Umbilical cord (tissue), 2 donors: ENCODE data around the gene CBLN3. TPM values are rescaled to one million over a fixed set of nuclear protein-coding genes. Genes with fewer than 3 reads are reported as not detected.

Experiments
- DNase-seq: peaks from one replicate; pipeline ENCODE4 v3.0.0-alpha.2; 2015; ENCODE audit warnings: low spot score
- total RNA-seq: library from RNA; depleted of rRNA; stranded (reverse); fragments of >200 nt; gene quantifications from one replicate; pipeline ENCODE4 v1.2.3, GENCODE V29; 2014; ENCODE audit warnings: low replicate concordance; ENCODE audit not compliant: insufficient read depth

CBLN3 gene
- total RNA-seq, 1 donor from 2014 or later: 4.1 TPM

GRCh38 chr14:24426150-24426911 is 3.1 kb downstream of the CBLN3 start:
- DNase-seq: no peak

DNA sequence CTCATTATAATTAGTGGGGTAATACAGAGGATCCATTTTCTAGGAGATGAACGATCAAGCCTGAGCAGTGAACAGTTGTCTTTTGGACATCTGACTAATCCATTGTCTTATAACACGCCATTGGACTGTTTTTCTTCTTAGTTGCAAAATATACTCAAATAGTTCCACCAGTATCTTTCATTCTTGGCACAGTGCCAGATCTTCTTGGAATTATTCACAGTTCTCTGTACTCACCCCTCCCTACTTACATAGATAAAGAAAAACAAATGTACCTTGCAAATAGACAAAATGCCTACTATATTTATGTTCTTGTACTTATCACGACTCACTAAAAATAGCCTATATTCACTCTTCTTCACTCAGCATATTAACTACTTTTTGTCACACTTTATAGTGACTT is 3.8 kb downstream of the CBLN3 start:
- peak; percentile 80 for DNase-seq

GRCh38 chr14:24422694-24423601 is 6.5 kb downstream of the CBLN3 start:
- DNase-seq: no peak

- DNase-seq: no peak
Measured at GRCh38 chr14:24422261-24422660, 7.2 kb downstream of the CBLN3 start.

DNA sequence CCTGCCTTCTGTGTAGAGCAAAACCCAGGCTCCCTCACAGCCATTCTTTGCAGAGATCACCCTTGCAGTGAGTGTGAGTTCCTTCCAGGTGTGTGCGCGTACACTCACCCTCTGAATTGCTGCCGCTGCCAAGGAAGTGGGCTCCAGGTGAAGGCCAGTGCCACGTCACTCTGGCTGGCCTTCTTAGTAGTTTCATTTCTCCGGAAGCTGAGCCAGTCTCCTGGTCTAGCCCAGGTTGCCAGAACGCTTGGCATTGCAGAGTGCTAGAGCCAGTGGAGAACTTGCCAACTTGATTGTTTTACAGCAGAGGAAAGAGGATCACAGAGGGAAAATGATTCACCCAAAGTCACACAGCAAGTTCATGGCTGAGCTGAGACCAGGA is 11.0 kb downstream of the CBLN3 start:
- DNase-seq: no peak

- DNase-seq: no peak
Measured at GRCh38 chr14:24417832-24418491, 11.5 kb downstream of the CBLN3 start.

DNA sequence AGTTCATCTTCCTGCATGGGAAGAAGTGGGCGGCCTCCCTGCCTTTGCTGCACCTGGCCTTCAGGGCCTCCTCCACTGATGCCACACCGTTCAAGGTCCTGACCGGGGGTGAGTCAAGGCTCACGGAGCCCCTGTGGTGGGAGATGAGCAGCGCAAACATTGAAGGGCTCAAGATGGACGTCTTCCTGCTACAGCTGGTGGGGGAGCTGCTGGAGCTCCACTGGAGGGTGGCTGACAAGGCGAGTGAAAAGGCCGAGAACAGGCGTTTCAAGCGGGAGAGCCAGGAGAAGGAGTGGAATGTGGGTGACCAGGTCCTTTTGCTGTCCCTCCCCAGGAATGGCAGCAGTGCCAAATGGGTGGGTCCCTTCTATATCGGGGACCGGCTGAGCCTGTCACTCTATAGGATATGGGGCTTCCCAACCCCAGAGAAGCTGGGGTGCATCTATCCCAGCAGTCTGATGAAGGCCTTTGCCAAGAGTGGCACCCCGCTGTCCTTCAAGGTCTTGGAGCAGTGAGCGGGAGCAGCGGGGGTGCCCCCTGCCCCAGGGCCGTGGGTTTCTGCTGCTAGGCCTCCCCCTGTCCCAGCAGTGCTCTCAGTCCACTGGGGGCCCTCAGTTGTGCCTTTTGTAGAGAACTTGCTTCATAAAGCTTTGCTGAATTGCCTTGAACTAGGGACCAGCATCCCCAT is 12.4 kb downstream of the CBLN3 start:
- no peak for DNase-seq

DNA sequence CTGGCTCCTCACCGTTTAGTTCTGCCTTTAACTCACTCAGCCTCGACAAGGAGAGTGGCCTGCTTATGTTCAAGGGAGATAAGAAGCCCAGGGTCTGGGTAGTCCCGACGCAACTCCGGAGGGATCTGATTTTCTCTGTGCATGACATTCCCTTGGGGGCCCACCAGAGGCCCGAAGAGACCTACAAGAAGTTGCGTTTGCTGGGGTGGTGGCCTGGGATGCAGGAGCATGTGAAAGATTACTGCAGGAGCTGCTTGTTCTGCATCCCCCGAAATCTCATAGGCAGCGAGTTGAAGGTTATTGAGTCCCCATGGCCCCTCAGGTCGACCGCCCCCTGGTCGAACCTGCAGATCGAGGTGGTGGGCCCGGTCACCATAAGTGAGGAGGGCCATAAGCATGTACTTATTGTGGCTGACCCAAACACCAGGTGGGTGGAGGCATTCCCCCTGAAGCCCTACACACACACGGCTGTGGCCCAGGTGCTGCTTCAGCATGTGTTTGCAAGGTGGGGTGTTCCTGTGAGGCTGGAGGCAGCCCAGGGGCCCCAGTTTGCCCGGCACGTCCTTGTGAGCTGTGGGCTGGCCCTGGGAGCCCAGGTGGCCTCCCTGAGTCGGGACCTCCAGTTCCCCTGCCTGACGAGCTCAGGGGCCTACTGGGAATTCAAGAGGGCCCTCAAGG is 13.1 kb downstream of the CBLN3 start:
- no peak for DNase-seq

GRCh38 chr14:24415421-24416253 is 13.8 kb downstream of the CBLN3 start:
- no peak for DNase-seq

- no peak for DNase-seq
Measured at GRCh38 chr14:24414732-24415420, 14.6 kb downstream of the CBLN3 start.

GRCh38 chr14:24414077-24414476 is 15.4 kb downstream of the CBLN3 start:
- no peak for DNase-seq

GRCh38 chr14:24411443-24412389 is 17.8 kb downstream of the CBLN3 start:
- DNase-seq: peak; percentile 66

DNA sequence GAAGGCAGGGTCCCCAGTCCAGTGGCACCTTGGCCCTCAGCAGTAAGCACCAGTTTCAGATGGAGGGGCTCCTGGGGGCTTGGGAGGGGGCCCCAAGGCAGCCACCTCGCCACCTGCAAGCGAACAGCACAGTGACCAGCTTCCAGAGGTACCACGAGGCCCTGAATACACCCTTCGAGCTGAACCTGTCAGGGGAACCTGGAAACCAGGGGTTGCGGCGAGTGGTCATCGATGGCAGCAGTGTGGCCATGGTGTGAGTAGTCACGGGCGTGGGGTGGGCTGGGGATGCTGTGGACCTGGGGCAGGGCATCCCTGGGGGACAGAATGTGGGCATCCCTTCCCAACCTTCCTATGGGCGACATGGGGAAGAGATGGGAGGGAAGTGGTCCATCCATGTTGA is 19.5 kb downstream of the CBLN3 start:
- no peak for DNase-seq

- no peak for DNase-seq
Measured at GRCh38 chr14:24409192-24409591, 20.3 kb downstream of the CBLN3 start.

GRCh38 chr14:24408764-24409163 is 20.7 kb downstream of the CBLN3 start:
- DNase-seq: peak; percentile 58

DNA sequence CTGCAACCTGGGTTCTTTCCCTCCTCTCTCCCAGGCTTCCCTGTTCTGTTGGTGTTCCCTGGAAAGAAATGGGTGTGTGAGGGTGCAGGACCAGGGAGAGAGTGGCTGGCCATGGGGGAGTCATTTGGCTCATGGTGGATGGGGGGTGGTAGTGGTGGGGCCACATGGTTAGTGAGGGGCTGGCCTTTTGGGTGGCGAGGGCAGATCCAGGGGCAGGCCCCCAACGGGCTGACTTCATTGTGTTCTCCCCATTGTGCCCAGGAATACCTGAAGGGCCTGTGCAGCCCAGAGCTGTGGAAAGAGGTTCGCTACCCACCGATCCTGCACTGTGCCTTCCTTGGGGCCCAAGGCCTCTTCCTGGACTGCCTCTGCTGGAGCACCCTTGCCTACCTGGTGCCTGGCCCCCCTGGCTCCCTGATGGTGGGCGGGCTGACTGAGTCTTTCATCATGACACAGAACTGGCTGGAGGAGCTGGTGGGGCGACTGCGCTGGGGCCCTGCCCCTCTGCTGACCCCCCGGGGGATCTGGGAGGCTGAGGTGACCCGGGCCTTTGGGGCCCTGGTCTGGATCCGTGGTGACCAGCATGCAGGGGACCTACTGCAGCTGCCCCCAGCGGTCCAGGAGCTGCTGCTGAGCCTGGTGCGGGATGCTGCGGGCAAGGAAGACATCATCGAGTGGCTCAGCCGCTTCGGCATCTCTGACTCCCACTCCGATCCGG is 21.7 kb downstream of the CBLN3 start:
- DNase-seq: no peak

DNA sequence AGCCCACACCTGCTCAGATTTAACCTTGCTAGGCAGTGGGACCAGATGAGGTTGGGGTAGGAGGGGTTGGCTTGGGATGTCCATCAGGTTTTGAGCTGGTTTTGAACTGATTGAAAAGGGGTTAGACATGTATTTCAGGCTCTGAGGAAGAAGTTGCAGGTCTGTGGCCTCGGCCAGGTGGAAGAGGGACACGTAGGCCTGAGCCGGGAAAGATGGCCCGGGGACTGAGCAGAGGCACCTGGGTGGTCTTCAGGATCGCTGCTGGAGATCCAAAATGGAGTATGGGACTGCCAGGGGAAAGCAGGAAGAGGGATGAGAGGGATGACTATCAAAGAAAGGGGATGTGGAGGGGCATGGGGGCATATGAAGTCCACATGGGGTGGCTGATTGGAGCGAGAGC is 23.1 kb downstream of the CBLN3 start:
- no peak for DNase-seq

DNA sequence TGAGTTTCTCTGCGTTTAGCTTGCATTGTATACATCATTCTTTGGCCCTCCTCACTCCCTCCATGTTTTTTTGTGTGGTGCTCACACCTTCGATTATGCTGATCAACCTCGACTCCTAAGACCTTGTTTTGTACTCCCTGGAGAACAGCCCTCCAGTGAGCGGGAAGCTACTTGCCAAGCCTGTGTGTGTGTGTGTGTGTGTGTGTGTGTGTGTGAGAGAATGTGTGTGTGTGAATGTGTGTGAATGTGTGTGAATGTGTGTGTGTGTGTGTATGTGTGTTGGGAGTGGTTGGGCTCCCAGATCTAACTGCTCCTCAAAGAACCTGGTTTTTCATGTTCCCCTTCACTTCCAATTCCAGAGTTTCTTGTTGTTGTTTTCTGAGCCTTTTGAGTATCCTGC is 24.7 kb downstream of the CBLN3 start:
- DNase-seq: no peak
